ENCODE measurements around the gene DENND1B.

DNA sequence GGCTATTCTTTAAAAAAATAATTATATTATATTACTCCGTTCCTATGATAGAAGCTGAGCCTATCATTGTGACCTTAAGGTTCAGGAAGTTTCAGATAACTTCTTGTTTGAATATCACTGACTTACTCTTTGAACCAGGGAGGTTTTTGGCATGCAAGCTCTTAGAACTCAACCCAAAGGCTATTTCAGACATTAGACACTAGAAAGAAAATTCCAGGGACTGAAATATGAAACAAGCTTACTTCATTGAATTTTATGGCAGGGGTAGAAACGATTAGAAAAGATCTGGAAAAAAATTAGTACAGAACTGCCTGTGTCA, 159.6 kb downstream of the DENND1B start:
- TF ChIP-seq, protein P1, sequence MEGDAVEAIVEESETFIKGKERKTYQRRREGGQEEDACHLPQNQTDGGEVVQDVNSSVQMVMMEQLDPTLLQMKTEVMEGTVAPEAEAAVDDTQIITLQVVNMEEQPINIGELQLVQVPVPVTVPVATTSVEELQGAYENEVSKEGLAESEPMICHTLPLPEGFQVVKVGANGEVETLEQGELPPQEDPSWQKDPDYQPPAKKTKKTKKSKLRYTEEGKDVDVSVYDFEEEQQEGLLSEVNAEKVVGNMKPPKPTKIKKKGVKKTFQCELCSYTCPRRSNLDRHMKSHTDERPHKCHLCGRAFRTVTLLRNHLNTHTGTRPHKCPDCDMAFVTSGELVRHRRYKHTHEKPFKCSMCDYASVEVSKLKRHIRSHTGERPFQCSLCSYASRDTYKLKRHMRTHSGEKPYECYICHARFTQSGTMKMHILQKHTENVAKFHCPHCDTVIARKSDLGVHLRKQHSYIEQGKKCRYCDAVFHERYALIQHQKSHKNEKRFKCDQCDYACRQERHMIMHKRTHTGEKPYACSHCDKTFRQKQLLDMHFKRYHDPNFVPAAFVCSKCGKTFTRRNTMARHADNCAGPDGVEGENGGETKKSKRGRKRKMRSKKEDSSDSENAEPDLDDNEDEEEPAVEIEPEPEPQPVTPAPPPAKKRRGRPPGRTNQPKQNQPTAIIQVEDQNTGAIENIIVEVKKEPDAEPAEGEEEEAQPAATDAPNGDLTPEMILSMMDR (IDR thresholded peaks at IDR 0.05; ENCODE audit: control extremely low read depth in 1 of 3, insufficient read depth in 1 of 3, low read depth in 1 of 3, low read length in 3 of 3): no peak
- no peak for TF ChIP-seq CHD1 (IDR thresholded peaks at IDR 0.05; ENCODE audit: low read depth, low read length)
- TF ChIP-seq SIX5 (IDR thresholded peaks at IDR 0.05; ENCODE audit: low read depth, low read length): no peak
- TF ChIP-seq TCF12 (IDR thresholded peaks at IDR 0.05; ENCODE audit: low read depth, low read length): no peak
- TF ChIP-seq SIN3A (conservative IDR thresholded peaks at IDR 0.05 in 1 of 2, IDR thresholded peaks at IDR 0.05 in 1 of 2; ENCODE audit: low read depth in 1 of 2, low read length in 2 of 2): no peak
- no peak for TF ChIP-seq POLR2AphosphoS5 (IDR thresholded peaks at IDR 0.05; ENCODE audit: low read depth, low read length)
- TF ChIP-seq RBBP5 (IDR thresholded peaks at IDR 0.05; ENCODE audit: borderline replicate concordance, low read depth, low read length): no peak
- TF ChIP-seq POLR2A (IDR thresholded peaks at IDR 0.05; ENCODE audit: control extremely low read depth in 1 of 2, low read depth in 2 of 2, low read length in 2 of 2): no peak
- no peak for TF ChIP-seq NRF1 (IDR thresholded peaks at IDR 0.05; ENCODE audit: low read depth, low read length)
- TF ChIP-seq EGR1 (IDR thresholded peaks at IDR 0.05; ENCODE audit: borderline replicate concordance, low read depth, low read length): no peak
- TF ChIP-seq EZH2 (IDR thresholded peaks at IDR 0.05; ENCODE audit: low read depth, low read length, severe bottlenecking): no peak

Data from H1 (cell line).